HEK293T (cell line): Measurements from ENCODE around the gene CDH10.

Experiments used
- CTCF ChIA-PET: fragments of 350-600 bp; formaldehyde crosslinking; extraction: SDS; loops from one replicate; lab custom pipeline; 2021; ENCODE audit warnings: antibody characterized with exemption, inconsistent platforms; lab: Yijun Ruan, JAX
- POLR2A ChIA-PET: fragments of 350-600 bp; formaldehyde crosslinking; extraction: SDS; loops from one replicate; lab custom pipeline; 2020; ENCODE audit warnings: antibody characterized with exemption, inconsistent platforms; lab: Yijun Ruan, JAX
- DNase-seq: peaks from one replicate; pipeline ENCODE4 v3.0.0; 2012; ENCODE audit warnings: mixed read lengths; ENCODE audit errors: extremely low spot score
- ELF4 ChIP-seq: fragments of 450-650 bp; IDR thresholded peaks from 2 replicates; pipeline ENCODE4 v1.6.1; 2017; ENCODE audit warnings: antibody characterized with exemption
- PKNOX1 ChIP-seq: fragments of 450-650 bp; IDR thresholded peaks from 2 replicates; pipeline ENCODE4 v1.6.1; 2016
- ZNF384 ChIP-seq: fragments of 450-650 bp; IDR thresholded peaks from 2 replicates; pipeline ENCODE4 v1.6.1; 2016

The CDH10 gene

GRCh38 chr5:24439465-24439864, 205.3 kb downstream of the CDH10 start:
- ChIA-PET POLR2A (no interaction called here), CTCF (no interaction called here)
- no peak for TF ChIP-seq ELF4
- no peak for TF ChIP-seq PKNOX1
- no peak for TF ChIP-seq ZNF384
- DNase-seq = no peak
